GM21619 (cell line): Measurements from ENCODE around the gene TGDS.
A peak's percentile ranks its signal among the peaks of the same experiment; 100 is the strongest.

ENCODE experiments used
- ATAC-seq: cut with Tn5 transposase; IDR thresholded peaks from one replicate; pipeline ENCODE4 v1.9.1; 2021; ENCODE audit not compliant: unreplicated experiment

Gene TGDS

GRCh38 chr13:94601446-94602431, 5.8 kb upstream of the TGDS start, which contains the start of gene GPR180:
TSS of gene GPR180 (plus strand) at chr13:94601857. CDS start at chr13:94601928, 71 bp downstream.
- ATAC-seq, result peak; percentile 99

DNA sequence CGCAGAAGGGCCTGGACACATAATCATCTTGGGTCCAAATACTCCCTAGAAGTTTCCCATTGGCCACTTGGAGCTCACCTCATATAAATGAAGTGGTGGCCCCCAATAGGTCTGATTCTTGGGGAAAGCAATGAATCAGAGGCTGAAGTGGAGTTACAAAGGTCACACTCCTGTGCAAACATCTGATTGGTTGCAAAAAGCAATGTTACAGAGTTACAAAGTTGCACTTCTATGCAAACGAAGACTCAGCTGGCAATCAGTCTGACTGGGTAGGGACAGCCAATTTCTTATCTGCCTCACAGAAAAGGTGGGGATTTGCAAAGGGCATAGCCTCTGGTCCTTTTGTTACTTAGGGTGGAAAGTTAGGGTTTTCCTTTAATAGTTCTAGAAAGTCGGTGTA, 3.9 kb upstream of the TGDS start:
- no peak for ATAC-seq

DNA sequence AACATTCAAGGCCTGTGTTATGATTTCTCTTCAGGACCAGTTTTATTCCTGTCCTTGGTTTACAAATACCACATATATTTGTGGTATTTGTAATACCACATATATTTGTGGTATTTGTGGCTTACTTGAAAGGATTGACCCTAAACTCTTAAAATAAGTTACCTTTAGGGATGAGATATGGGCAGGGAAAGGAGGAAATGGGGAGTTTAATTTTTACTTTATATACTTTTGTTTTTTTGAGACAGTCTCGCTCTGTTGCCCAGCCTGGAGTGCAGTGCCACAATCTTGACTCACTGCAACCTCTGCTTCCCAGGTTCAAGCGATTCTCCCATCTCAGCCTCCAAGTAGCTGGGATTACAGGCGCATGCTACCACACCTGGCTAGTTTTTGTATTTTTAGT, 2.3 kb upstream of the TGDS start:
- no peak for ATAC-seq

DNA sequence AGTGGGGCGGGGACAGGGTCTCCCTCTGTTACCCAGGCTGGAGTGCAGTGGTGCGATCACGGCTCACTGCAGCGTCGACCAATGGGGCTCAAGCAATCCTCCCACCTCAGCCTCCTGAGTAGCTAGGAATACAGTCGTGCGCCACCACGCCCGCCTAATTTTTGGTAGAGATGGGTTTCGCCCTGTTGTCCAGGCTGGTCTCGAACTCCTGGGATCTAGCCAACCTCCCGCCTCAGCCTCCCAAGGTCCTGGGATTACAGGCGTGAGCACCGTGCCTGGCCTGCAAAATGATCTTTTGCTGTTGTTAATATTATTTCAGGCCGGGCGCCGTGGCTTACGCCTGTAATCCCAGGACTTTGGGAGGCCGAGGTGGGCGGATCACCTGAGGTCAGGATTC, 621 bp upstream of the TGDS start:
- no peak for ATAC-seq

GRCh38 chr13:94595001-94595949, 677 bp downstream of the TGDS start:
- peak; percentile 51 for ATAC-seq

DNA sequence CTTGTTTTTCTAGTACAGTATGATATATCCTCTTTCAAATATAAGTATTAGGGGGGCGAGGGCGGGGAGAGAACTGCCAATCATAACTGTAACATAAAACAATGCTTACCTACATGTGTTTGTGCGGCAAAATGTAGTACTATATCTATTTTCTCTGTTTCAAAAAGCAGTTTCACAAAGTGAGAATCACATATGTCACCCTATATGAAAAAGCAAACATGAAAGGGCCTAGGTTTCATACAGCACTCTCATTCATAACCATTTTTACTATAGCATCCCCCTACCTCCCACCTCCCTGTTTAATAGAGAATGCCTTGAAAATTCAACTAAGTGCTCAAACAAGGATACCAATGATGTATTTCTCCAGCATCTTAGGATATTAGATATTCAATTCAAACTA, 5.2 kb downstream of the TGDS start:
- no peak for ATAC-seq

DNA sequence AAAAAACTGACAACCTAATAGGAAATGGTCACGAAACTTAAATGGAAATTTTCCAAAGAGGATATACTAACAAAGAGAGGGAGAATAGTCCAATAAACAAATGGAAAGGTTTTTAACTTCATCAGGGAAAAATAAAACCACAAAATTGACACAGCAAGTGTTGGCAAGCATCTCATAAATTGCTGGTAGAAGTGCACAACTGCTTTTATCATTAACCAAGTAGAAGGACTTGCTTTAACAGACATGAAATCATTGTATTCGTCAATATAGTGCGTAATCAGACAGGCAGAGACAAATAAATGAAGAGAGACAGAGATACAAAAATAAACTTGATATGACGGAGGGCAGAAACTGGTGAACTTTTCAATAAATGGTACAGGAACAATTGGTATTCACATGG, 7.4 kb downstream of the TGDS start:
- no peak for ATAC-seq

- ATAC-seq, result no peak
Observed at GRCh38 chr13:94586371-94586770, 9.6 kb downstream of the TGDS start.

DNA sequence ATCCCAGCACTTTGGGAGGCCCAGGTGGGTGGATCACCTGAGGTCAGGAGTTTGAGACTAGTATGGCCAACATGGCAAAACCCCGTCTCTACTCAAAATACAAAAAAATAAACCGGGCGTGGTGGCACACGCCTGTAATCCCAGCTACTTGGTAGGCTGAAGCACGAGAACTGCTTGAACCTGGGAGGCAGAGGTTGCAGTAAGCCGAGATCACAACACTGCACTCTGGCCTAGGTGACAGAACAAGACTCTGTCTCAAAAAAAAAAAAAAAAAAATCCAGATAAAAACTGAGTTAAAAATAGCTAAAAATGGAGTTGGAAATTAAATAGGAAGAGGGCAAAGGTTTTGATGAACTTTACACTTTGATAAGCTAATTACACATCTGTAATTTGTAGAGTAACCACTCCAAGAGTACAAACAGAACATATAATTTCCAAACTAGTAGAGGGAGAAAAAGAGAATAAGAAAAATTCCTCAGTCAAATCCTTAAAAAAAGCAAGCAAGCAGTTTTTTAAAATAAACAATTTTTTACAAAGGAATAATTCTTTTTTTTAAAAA, 10.3 kb downstream of the TGDS start:
- ATAC-seq, result no peak

- no peak for ATAC-seq
Observed at GRCh38 chr13:94583926-94584325, 12.0 kb downstream of the TGDS start.

- ATAC-seq, result no peak
Observed at GRCh38 chr13:94579063-94579462, 16.9 kb downstream of the TGDS start.

DNA sequence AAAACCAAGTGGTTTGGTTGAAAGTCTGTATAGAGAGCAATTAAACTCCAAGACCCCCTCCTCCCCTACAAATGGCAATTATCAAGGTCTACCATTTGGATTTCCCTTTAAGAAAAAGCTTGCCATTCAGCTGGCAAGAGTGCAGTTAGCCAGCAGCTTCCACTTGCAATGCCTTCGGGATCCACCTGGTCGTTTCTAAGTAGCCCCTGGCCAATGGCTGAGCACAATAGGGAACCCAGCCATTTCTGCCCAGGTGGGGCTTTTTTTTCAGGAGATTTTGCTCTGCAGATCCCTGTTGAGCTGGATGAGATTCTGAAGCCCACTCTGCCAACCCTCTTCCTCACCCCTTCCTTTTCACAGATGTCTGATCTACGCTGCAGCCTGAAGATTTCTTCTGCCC, 26.3 kb downstream of the TGDS start:
- no peak for ATAC-seq

GRCh38 chr13:94568443-94568842, 27.5 kb downstream of the TGDS start:
- ATAC-seq, result no peak

- no peak for ATAC-seq
Observed at GRCh38 chr13:94567581-94567980, 28.4 kb downstream of the TGDS start.

GRCh38 chr13:94561126-94561525, 34.8 kb downstream of the TGDS start:
- ATAC-seq, result no peak

DNA sequence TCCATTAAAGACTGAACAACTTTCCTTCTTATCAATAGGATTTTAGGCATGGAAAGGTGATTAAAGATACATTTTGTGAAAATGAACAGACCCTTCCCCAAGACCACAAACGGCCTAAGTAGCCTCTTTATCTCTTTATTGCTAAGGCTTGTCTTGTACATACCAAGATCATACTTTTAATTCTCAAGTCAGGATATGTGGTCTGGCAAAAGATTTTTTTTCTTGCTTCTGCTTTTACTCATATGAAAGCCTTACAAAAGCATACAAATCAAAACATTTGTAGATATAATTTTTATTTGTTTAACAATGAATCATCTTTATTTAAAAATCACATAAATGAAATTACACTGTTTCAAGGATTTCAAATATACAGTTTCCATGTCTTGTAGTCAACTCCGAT, 35.8 kb downstream of the TGDS start:
- no peak for ATAC-seq

DNA sequence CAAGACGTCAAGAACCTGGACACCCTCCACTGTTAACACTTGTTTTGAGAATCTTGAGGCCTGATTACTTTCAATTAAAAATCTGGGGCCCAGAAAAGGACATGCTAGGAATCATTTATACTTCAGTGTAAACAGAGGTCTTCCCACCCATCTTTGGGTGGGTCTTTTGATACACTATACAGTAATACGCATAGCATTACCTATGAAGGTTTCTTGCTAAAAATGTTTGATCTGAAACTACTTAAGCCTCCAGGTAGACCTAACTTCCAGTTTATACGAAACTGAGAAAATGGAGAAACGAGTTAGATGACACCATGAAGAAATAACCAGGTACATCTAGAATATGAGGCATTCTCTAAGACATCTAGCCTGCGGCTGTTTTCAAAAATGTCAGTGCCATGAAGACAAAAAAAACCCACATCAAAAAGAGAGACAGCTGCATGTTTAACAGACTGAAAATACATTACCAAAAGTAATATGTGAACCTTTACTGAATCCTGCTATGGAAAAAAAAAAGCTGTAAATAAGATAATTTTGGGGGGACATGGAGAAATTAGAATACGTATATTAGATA, 36.6 kb downstream of the TGDS start:
- no peak for ATAC-seq

- no peak for ATAC-seq
Observed at GRCh38 chr13:94558716-94559115, 37.2 kb downstream of the TGDS start.

- ATAC-seq, result no peak
Observed at GRCh38 chr13:94557684-94558235, 38.2 kb downstream of the TGDS start.

- ATAC-seq, result no peak
Observed at GRCh38 chr13:94556621-94557020, 39.3 kb downstream of the TGDS start.

GRCh38 chr13:94556041-94556440, 39.9 kb downstream of the TGDS start:
- ATAC-seq, result no peak
